MM.1S (cell line): Measurements from ENCODE around the gene SNX1.

Source experiments
- DNase-seq: peaks from one replicate; pipeline ENCODE4 v3.0.0-alpha.2; 2015
- H2AFZ ChIP-seq: fragments of 300-600 bp; sonication (generic); 2 replicates; pipeline ENCODE4 v1.6.0; 2016; ENCODE audit warnings: antibody characterized with exemption, low read length
- H3F3A ChIP-seq: fragments of 300-600 bp; sonication (generic); 2 replicates; pipeline ENCODE4 v1.6.1; 2016; ENCODE audit warnings: mild to moderate bottlenecking, antibody characterized with exemption, low read length, moderate library complexity, mixed read lengths; ENCODE audit not compliant: insufficient read depth
- H3K27ac ChIP-seq: fragments of 300-600 bp; sonication (generic); 2 replicates; pipeline ENCODE4 v1.5.1; 2016; ENCODE audit warnings: mild to moderate bottlenecking, low read length
- H3K27me3 ChIP-seq: fragments of 300-600 bp; sonication (generic); replicated peaks from 2 replicates; pipeline ENCODE4 v1.6.0; 2016; ENCODE audit warnings: low read length; ENCODE audit not compliant: insufficient read depth
- H3K36me3 ChIP-seq: fragments of 300-600 bp; sonication (generic); replicated peaks from 2 replicates; pipeline ENCODE4 v1.6.1; 2016; ENCODE audit warnings: mild to moderate bottlenecking, low read length, mixed read lengths; ENCODE audit not compliant: insufficient read depth
- H3K4me1 ChIP-seq: fragments of 300-600 bp; sonication (generic); 2 replicates; pipeline ENCODE4 v1.6.1; 2016; ENCODE audit warnings: low read length, mixed read lengths
- H3K4me2 ChIP-seq: fragments of 300-600 bp; sonication (generic); 2 replicates; pipeline ENCODE4 v1.6.0; 2016; ENCODE audit warnings: low read depth, low read length
- H3K4me3 ChIP-seq: fragments of 300-600 bp; sonication (generic); 2 replicates; pipeline ENCODE4 v1.5.1; 2016; ENCODE audit warnings: low read length, mixed read lengths
- H3K79me2 ChIP-seq: fragments of 300-600 bp; sonication (generic); 2 replicates; pipeline ENCODE4 v1.6.1; 2016; ENCODE audit warnings: mixed run types, low read length, mixed read lengths
- H3K9ac ChIP-seq: fragments of 300-600 bp; sonication (generic); 2 replicates; pipeline ENCODE4 v1.6.1; 2016; ENCODE audit warnings: low read length, mixed read lengths
- H3K9me2 ChIP-seq: fragments of 300-600 bp; sonication (generic); replicated peaks from 2 replicates; pipeline ENCODE4 v1.6.1; 2016; ENCODE audit warnings: mild to moderate bottlenecking, low read length, mixed read lengths; ENCODE audit not compliant: insufficient read depth
- H3K9me3 ChIP-seq: fragments of 300-600 bp; sonication (generic); replicated peaks from 2 replicates; pipeline ENCODE4 v1.6.1; 2016; ENCODE audit warnings: mild to moderate bottlenecking, low read length, mixed read lengths; ENCODE audit not compliant: insufficient read depth
- H4K20me1 ChIP-seq: fragments of 300-600 bp; sonication (generic); 2 replicates; pipeline ENCODE4 v1.6.1; 2016; ENCODE audit warnings: mild to moderate bottlenecking, low read length, moderate library complexity, mixed read lengths; ENCODE audit not compliant: insufficient read depth
- EZH2 ChIP-seq: fragments of 300-600 bp; sonication (generic); optimal IDR thresholded peaks from 2 replicates; pipeline ENCODE3; 2017; ENCODE audit warnings: low read depth, mild to moderate bottlenecking, antibody characterized with exemption, low read length, mixed read lengths
- EZH2phosphoT487 ChIP-seq: fragments of 300-600 bp; sonication (generic); IDR thresholded peaks from 2 replicates; pipeline ENCODE4 v1.6.1; 2018; ENCODE audit warnings: antibody characterized with exemption, low read length
- TF ChIP-seq, protein P1 (sequence below): fragments of 300-600 bp; sonication (generic); IDR thresholded peaks from 2 replicates; pipeline ENCODE4 v1.5.1; 2016; ENCODE audit warnings: antibody characterized with exemption, low read length, mixed read lengths

SNX1 gene

GRCh38 chr15:64133623-64134344 is 38.0 kb downstream of the SNX1 start:
- H2AFZ ChIP-seq = no peak overlapping the region

DNA sequence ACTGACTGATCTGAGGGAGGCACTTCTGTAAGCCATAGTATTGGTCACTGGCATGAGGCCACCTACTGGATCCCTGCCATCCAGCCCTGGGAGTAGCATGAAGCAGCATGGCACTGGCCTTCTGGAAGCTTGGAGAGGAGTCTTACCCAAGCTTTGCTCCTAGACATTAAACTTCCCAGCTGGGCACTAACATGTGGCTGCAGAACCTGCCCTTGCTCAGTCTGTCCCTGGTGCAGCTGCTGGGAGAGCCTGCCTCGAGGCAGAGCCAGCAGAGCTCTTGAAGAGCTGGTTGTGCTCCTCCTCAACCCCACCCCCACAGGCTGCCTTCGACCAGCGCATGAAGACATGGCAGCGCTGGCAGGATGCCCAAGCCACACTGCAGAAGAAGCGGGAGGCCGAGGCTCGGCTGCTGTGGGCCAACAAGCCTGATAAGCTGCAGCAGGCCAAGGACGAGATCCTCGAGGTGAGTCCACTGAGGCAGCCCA is 38.6 kb downstream of the SNX1 start:
- Histone ChIP-seq H3K9me3 (no peaks in the 10 kb centered on the region), H3K27ac (no peak overlapping the region), H3K4me3 (no peak overlapping the region), H4K20me1 (no peaks in the 10 kb centered on the region), H3K79me2 (no peaks in the 10 kb centered on the region), H3K36me3 (no peaks in the 10 kb centered on the region; the same call in none of the 2 replicates), H3K9me2 (no peaks in the 10 kb centered on the region), H3K27me3 (no peaks in the 10 kb centered on the region), H3F3A (no peaks in the 10 kb centered on the region), H3K4me1 (no peaks in the 10 kb centered on the region), H2AFZ (no peak overlapping the region), H3K9ac (no peak overlapping the region), H3K4me2 (no peak overlapping the region)
- TF ChIP-seq EZH2 (no peak), EZH2phosphoT487 (no peak)
- TF ChIP-seq, protein P1, sequence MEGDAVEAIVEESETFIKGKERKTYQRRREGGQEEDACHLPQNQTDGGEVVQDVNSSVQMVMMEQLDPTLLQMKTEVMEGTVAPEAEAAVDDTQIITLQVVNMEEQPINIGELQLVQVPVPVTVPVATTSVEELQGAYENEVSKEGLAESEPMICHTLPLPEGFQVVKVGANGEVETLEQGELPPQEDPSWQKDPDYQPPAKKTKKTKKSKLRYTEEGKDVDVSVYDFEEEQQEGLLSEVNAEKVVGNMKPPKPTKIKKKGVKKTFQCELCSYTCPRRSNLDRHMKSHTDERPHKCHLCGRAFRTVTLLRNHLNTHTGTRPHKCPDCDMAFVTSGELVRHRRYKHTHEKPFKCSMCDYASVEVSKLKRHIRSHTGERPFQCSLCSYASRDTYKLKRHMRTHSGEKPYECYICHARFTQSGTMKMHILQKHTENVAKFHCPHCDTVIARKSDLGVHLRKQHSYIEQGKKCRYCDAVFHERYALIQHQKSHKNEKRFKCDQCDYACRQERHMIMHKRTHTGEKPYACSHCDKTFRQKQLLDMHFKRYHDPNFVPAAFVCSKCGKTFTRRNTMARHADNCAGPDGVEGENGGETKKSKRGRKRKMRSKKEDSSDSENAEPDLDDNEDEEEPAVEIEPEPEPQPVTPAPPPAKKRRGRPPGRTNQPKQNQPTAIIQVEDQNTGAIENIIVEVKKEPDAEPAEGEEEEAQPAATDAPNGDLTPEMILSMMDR = no peak
- DNase-seq = no peak

More at GRCh38 chr15:64133623-64134344, 38.0 kb downstream of the SNX1 start:
- no peaks in the 10 kb centered on the region for H3K79me2 ChIP-seq
- no peaks in the 10 kb centered on the region for H3K9me2 ChIP-seq
- H4K20me1 ChIP-seq = no peaks in the 10 kb centered on the region
- H3K36me3 ChIP-seq = no peaks in the 10 kb centered on the region; the same call in none of the 2 replicates
- H3K9ac ChIP-seq = no peak overlapping the region
- no peak overlapping the region for H3K4me3 ChIP-seq
- H3K9me3 ChIP-seq = no peaks in the 10 kb centered on the region
- H3K4me2 ChIP-seq = no peak overlapping the region
- TF ChIP-seq EZH2phosphoT487 (no peak), EZH2 (no peak)
- TF ChIP-seq, protein P1 = no peak
- H3K4me1 ChIP-seq = no peaks in the 10 kb centered on the region
- H3K27me3 ChIP-seq = no peaks in the 10 kb centered on the region
- no peak for DNase-seq
- no peak overlapping the region for H3K27ac ChIP-seq
- H3F3A ChIP-seq = no peaks in the 10 kb centered on the region

GRCh38 chr15:64136347-64136746 is 40.6 kb downstream of the SNX1 start:
- Histone ChIP-seq H3K79me2 (no peaks in the 10 kb centered on the region), H3K9me3 (no peaks in the 10 kb centered on the region), H3K4me3 (no peak overlapping the region), H3K27me3 (no peaks in the 10 kb centered on the region), H3K9me2 (no peaks in the 10 kb centered on the region), H3F3A (no peaks in the 10 kb centered on the region), H4K20me1 (no peaks in the 10 kb centered on the region), H3K4me2 (no peak overlapping the region), H3K4me1 (no peaks in the 10 kb centered on the region), H2AFZ (no peak overlapping the region), H3K27ac (no peak overlapping the region), H3K9ac (no peak overlapping the region), H3K36me3 (no peaks in the 10 kb centered on the region; the same call in none of the 2 replicates)
- no peak for DNase-seq
- TF ChIP-seq EZH2 (no peak), EZH2phosphoT487 (no peak)
- TF ChIP-seq, protein P1 = no peak
